SK-N-SH (cell line): Measurements from ENCODE around the gene WDR93. TPM values are rescaled to one million over a fixed set of nuclear protein-coding genes. Genes with fewer than 3 reads are reported as not detected.

ENCODE experiments used
- CTCF ChIA-PET: fragments of 300-600, 350-600 bp; formaldehyde crosslinking; extraction: SDS; loops from one replicate; lab custom pipeline; 2021; lab: Yijun Ruan, JAX
- POLR2A ChIA-PET: fragments of 350-600 bp; sonication (Branson Sonifier 250); formaldehyde crosslinking; extraction: SDS; loops from one replicate; lab custom pipeline; 2020; ENCODE audit warnings: antibody characterized with exemption, inconsistent platforms; lab: Yijun Ruan, JAX
- DNase-seq: peaks from one replicate; pipeline ENCODE4 v3.0.0; 2012
- H2AFZ ChIP-seq: fragments of 200-600 bp; sonication (generic); 2 replicates; pipeline ENCODE4 v1.8.1; 2016; ENCODE audit warnings: antibody characterized with exemption, mild to moderate bottlenecking, low read depth
- H3F3A ChIP-seq: fragments of 200-600 bp; sonication (generic); replicated peaks from 2 replicates; pipeline ENCODE3; 2016; ENCODE audit warnings: antibody characterized with exemption, mild to moderate bottlenecking; ENCODE audit not compliant: insufficient read depth
- H3K27ac ChIP-seq, 2 experiments: fragments of 200-500 bp in 1 of 2; fragments of 200-600 bp in 1 of 2; sonication (Bioruptor generic) in 1 of 2; sonication (generic), shearing (Covaris generic) in 1 of 2; 2 replicates each; pipeline versions ENCODE4 v1.5.1 to v1.6.1; 2014 to 2016; ENCODE audit warnings: low read depth in 2 of 2, inconsistent platforms in 1 of 2, low read length in 1 of 2, mild to moderate bottlenecking in 1 of 2, mixed read lengths in 1 of 2
- H3K27me3 ChIP-seq: fragments of 200-600 bp; sonication (generic), shearing (Covaris generic); 2 replicates; pipeline ENCODE4 v1.6.1; 2016; ENCODE audit warnings: mixed run types; ENCODE audit not compliant: insufficient read depth
- H3K36me3 ChIP-seq, 2 experiments: fragments of 200-500 bp in 1 of 2; fragments of 200-600 bp in 1 of 2; sonication (Bioruptor generic) in 1 of 2; sonication (generic) in 1 of 2; replicated peaks in 1 of 2; 2 replicates each; pipeline versions ENCODE3 to v1.5.1; 2014 to 2016; ENCODE audit warnings: low read length in 1 of 2, mild to moderate bottlenecking in 1 of 2; ENCODE audit not compliant: insufficient read depth in 2 of 2, control insufficient read depth in 1 of 2
- H3K4me1 ChIP-seq, 2 experiments: fragments of 200-500 bp in 1 of 2; fragments of 200-600 bp in 1 of 2; sonication (Bioruptor generic) in 1 of 2; sonication (generic), shearing (Covaris generic) in 1 of 2; 2 replicates each; pipeline versions ENCODE4 v1.5.1 to v1.6.1; 2014 to 2016; ENCODE audit warnings: low read depth in 1 of 2, low read length in 1 of 2, mixed run types in 1 of 2; ENCODE audit not compliant: insufficient read depth in 2 of 2, control insufficient read depth in 1 of 2
- H3K4me2 ChIP-seq: fragments of 200-600 bp; sonication (generic), shearing (Covaris generic); 2 replicates; pipeline ENCODE4 v1.6.1; 2017; ENCODE audit warnings: mixed run types
- H3K4me3 ChIP-seq, 2 experiments: fragments of 200-500 bp in 1 of 2; fragments of 200-600 bp in 1 of 2; sonication (Bioruptor generic) in 1 of 2; sonication (generic), shearing (Covaris generic) in 1 of 2; 2 replicates each; pipeline versions ENCODE4 v1.5.1 to v1.8.1; 2014 to 2016; ENCODE audit warnings: low read depth in 2 of 2, inconsistent platforms in 1 of 2, low read length in 1 of 2, mild to moderate bottlenecking in 1 of 2, mixed read lengths in 1 of 2, moderate library complexity in 1 of 2
- H3K79me2 ChIP-seq: fragments of 200-600 bp; sonication (generic); 2 replicates; pipeline ENCODE4 v1.8.1; 2017; ENCODE audit warnings: mild to moderate bottlenecking; ENCODE audit not compliant: insufficient read depth
- H3K9ac ChIP-seq: fragments of 200-600 bp; sonication (generic); 2 replicates; pipeline ENCODE4 v1.6.1; 2017; ENCODE audit warnings: mixed run types
- H3K9me2 ChIP-seq: fragments of 200-600 bp; sonication (generic); 2 replicates; pipeline ENCODE4 v1.6.1; 2017; ENCODE audit warnings: mixed run types
- H3K9me3 ChIP-seq: fragments of 200-600 bp; sonication (generic); 2 replicates; pipeline ENCODE4 v1.6.1; 2017; ENCODE audit warnings: mixed run types, mild to moderate bottlenecking, moderate library complexity
- H4K20me1 ChIP-seq: fragments of 200-600 bp; sonication (generic); 2 replicates; pipeline ENCODE4 v1.6.1; 2017; ENCODE audit warnings: mild to moderate bottlenecking, mixed run types; ENCODE audit not compliant: insufficient read depth
- CHD2 ChIP-seq: fragments of 150-350 bp; IDR thresholded peaks from 2 replicates; pipeline ENCODE4 v1.6.1; 2018; ENCODE audit warnings: low read length; ENCODE audit not compliant: partially characterized antibody
- CTCF ChIP-seq: fragments of 200-600 bp; sonication (generic); IDR thresholded peaks from 2 replicates; pipeline ENCODE4 v1.6.1; 2017; ENCODE audit warnings: antibody characterized with exemption, mild to moderate bottlenecking, moderate library complexity
- FOSL2 ChIP-seq: IDR thresholded peaks from 2 replicates; pipeline ENCODE4 v1.4.0; 2012; ENCODE audit warnings: low read depth, mild to moderate bottlenecking, moderate library complexity, borderline replicate concordance
- GATA2 ChIP-seq: sonication (generic); formaldehyde crosslinking; IDR thresholded peaks from 2 replicates; pipeline ENCODE4 v1.5.0; 2020; ENCODE audit warnings: mild to moderate bottlenecking, missing genetic modification reagents
- MXI1 ChIP-seq: IDR thresholded peaks from 2 replicates; pipeline ENCODE4 v1.6.1; 2012; ENCODE audit warnings: mild to moderate bottlenecking, low read depth, low read length, improper control_type of control experiment
- NRF1 ChIP-seq: IDR thresholded peaks from 2 replicates; pipeline ENCODE4 v1.6.1; 2012; ENCODE audit warnings: low read depth, mild to moderate bottlenecking, low read length
- PBX3 ChIP-seq: IDR thresholded peaks from 2 replicates; pipeline ENCODE4; 2012
- POLR2AphosphoS5 ChIP-seq: IDR thresholded peaks from 2 replicates; pipeline ENCODE4 v1.6.1; 2012; ENCODE audit warnings: low read depth, low read length
- RCOR1 ChIP-seq: fragments of 150-350 bp; IDR thresholded peaks from 2 replicates; pipeline ENCODE4 v1.6.1; 2017; ENCODE audit warnings: antibody characterized with exemption, low read length
- REST ChIP-seq: IDR thresholded peaks from 2 replicates; pipeline ENCODE4 v1.6.1; 2012; ENCODE audit warnings: mild to moderate bottlenecking, low read depth, low read length, moderate library complexity
- RXRA ChIP-seq: IDR thresholded peaks from 2 replicates; pipeline ENCODE4 v1.4.0; 2012; ENCODE audit warnings: low read depth, mild to moderate bottlenecking, borderline replicate concordance
- SIN3A ChIP-seq: IDR thresholded peaks from 2 replicates; pipeline ENCODE4 v1.6.1; 2012; ENCODE audit warnings: low read depth, mild to moderate bottlenecking, low read length, moderate library complexity, borderline replicate concordance
- YY1 ChIP-seq: IDR thresholded peaks from 2 replicates; pipeline ENCODE4 v1.4.0; 2012; ENCODE audit warnings: low read depth, mild to moderate bottlenecking
- WGBS: methylation state at CpG from one replicate; pipeline ENCODE4 v1.1.6; 2017; ENCODE audit warnings: low lambda C conversion rate; 5-methylcytosine and 5-hydroxymethylcytosine counted together
- polyA plus RNA-seq, 3 experiments: library from polyadenylated mRNA; depleted of rRNA; stranded (reverse); fragments of >200 nt; gene quantifications; 2 replicates each; pipeline ENCODE4 v1.2.3, GENCODE V29; 2012
- small RNA-seq, 7 experiments: library from RNA; depleted of rRNA; stranded (forward); fragments of <200 nt; gene quantifications; one replicate each; pipeline ENCODE3, GENCODE V24; 2012

Gene WDR93
- polyA plus RNA-seq, 1 of the 3 experiments (the other 2 are of a cell fraction), result 0.35 TPM

- Histone ChIP-seq H3K9me2 (no peaks in the 10 kb centered on the region), H3K4me3 (no peak overlapping the region), H3K79me2 (no peaks in the 10 kb centered on the region), H3F3A (peaks cover 7% of the 10 kb centered on the region), H3K9ac (no peak overlapping the region)
- 95% methylated on average over 19 of the region's 22 CpGs for WGBS
- TF ChIP-seq SIN3A, result no peak
- no peak for TF ChIP-seq POLR2AphosphoS5
- TF ChIP-seq GATA2, result no peak
- no peak for TF ChIP-seq FOSL2
- TF ChIP-seq MXI1, result no peak
- TF ChIP-seq RXRA, result no peak
- no peak for TF ChIP-seq CTCF
- TF ChIP-seq RCOR1, result no peak
- TF ChIP-seq NRF1, result no peak
- TF ChIP-seq REST, result no peak
- TF ChIP-seq YY1, result no peak
- TF ChIP-seq CHD2, result no peak
- TF ChIP-seq PBX3, result no peak
- TF ChIP-seq, all 33 proteins: peak for 0
- H3K27me3 ChIP-seq, result no peaks in the 10 kb centered on the region
- no peak overlapping the region for H3K4me2 ChIP-seq
- no peak for DNase-seq
- no peak overlapping the region for H3K27ac ChIP-seq
- H4K20me1 ChIP-seq, result no peaks in the 10 kb centered on the region
- ChIA-PET CTCF (no interaction called here), POLR2A (no interaction called here)
- H3K9me3 ChIP-seq, result peaks cover 11% of the 10 kb centered on the region; the same call in 1 of the 2 replicates
- peaks cover 0 to 11% of the 10 kb centered on the region in 2 experiments for H3K36me3 ChIP-seq
- H2AFZ ChIP-seq, result no peak overlapping the region
- H3K4me1 ChIP-seq, result no peaks in the 10 kb centered on the region
Observed at GRCh38 chr15:89792106-89792805, 101.6 kb downstream of the WDR93 start.

Small RNA genes within 50 kb of the gene (small RNA-seq; reads per million reads assigned to genes)
- gene RNU6-132P, result 0 to 1.1 (median 0.20) reads per million in 7 experiments

Other genes with a start within 250 kb of the WDR93 start
- gene RHCG, start 194.2 kb upstream of the WDR93 start, polyA plus RNA-seq (2012; rRNA removed), result not detected in 2 replicates
- 2.0 and 3.2 TPM in 2 replicates for gene TICRR, start 115.3 kb upstream of the WDR93 start, polyA plus RNA-seq (2012; rRNA removed)
- 11.2 and 12.0 TPM in 2 replicates for gene KIF7, start 35.3 kb upstream of the WDR93 start, polyA plus RNA-seq (2012; rRNA removed)
- gene PLIN1, start 11.4 kb upstream of the WDR93 start, polyA plus RNA-seq (2012; rRNA removed), result 0.08 TPM in 2 replicates
- 6.1 and 7.0 TPM in 2 replicates for gene PEX11A, start 57 bp upstream of the WDR93 start, polyA plus RNA-seq (2012; rRNA removed)
- 0.52 and 0.74 TPM in 2 replicates for gene MESP1, start 60.4 kb downstream of the WDR93 start, polyA plus RNA-seq (2012; rRNA removed)
- gene MESP2, start 85.5 kb downstream of the WDR93 start, polyA plus RNA-seq (2012; rRNA removed), result 0.21 and 0.31 TPM in 2 replicates
- gene ANPEP, start 124.0 kb downstream of the WDR93 start, polyA plus RNA-seq (2012; rRNA removed), result 25.8 and 51.0 TPM in 2 replicates
- 11.9 and 19.4 TPM in 2 replicates for gene AP3S2, start 203.2 kb downstream of the WDR93 start, polyA plus RNA-seq (2012; rRNA removed)
- gene ARPIN, start 222.1 kb downstream of the WDR93 start, polyA plus RNA-seq (2012; rRNA removed), result 13.0 and 13.5 TPM in 2 replicates